Endothelial cell of umbilical vein (primary cell): ENCODE data around the gene PLXNA4.

Source experiments
- CTCF ChIP-seq, 2 donors: IDR thresholded peaks; 1 replicate in 1 of 2; 2 replicates in 1 of 2; pipeline ENCODE4 v1.5.1; 2011; ENCODE audit warnings: low read length in 2 of 2, mild to moderate bottlenecking in 2 of 2, moderate library complexity in 2 of 2, control low read depth in 1 of 2, inconsistent platforms in 1 of 2, low read depth in 1 of 2; ENCODE audit not compliant: insufficient read depth in 1 of 2; ENCODE audit errors: extremely low read depth in 1 of 2
- EZH2 ChIP-seq: IDR thresholded peaks from 2 replicates; pipeline ENCODE4 v1.6.1; 2012; ENCODE audit warnings: borderline replicate concordance, low read depth, mild to moderate bottlenecking, moderate library complexity, low read length, inconsistent platforms; ENCODE audit not compliant: severe bottlenecking
- FOS ChIP-seq: IDR thresholded peaks from 2 replicates; pipeline ENCODE4 v1.6.1; 2011; ENCODE audit warnings: mild to moderate bottlenecking, low read length, moderate library complexity, borderline replicate concordance; ENCODE audit not compliant: insufficient read depth
- JUN ChIP-seq: IDR thresholded peaks from 2 replicates; pipeline ENCODE4 v1.6.1; 2011; ENCODE audit warnings: borderline replicate concordance, low read depth; ENCODE audit not compliant: insufficient read length, insufficient read depth
- MYC ChIP-seq: IDR thresholded peaks from one replicate; pipeline ENCODE4 v1.6.1; 2011; ENCODE audit warnings: mild to moderate bottlenecking, low read depth, low read length
- POLR2A ChIP-seq: IDR thresholded peaks from 2 replicates; pipeline ENCODE4 v1.6.1; 2012; ENCODE audit warnings: low read depth, mild to moderate bottlenecking, control low read depth, low read length
- POLR2AphosphoS5 ChIP-seq: IDR thresholded peaks from 2 replicates; pipeline ENCODE4 v1.6.1; 2012; ENCODE audit warnings: low read depth, mild to moderate bottlenecking, control low read depth, low read length, moderate library complexity; ENCODE audit not compliant: insufficient read depth
- TF ChIP-seq, protein P1 (sequence below): IDR thresholded peaks from 2 replicates; pipeline ENCODE4 v1.6.1; 2011; ENCODE audit not compliant: insufficient read depth, insufficient read length

GRCh38 chr7:132333301-132333700, 243.0 kb downstream of the PLXNA4 start:
- TF ChIP-seq CTCF (IDR thresholded peaks at IDR 0.05; ENCODE audit: extremely low read depth in 1 of 2, insufficient read depth in 1 of 2, low read depth in 1 of 2, low read length in 2 of 2) = no peak
- no peak for TF ChIP-seq POLR2AphosphoS5
- TF ChIP-seq, protein P1, sequence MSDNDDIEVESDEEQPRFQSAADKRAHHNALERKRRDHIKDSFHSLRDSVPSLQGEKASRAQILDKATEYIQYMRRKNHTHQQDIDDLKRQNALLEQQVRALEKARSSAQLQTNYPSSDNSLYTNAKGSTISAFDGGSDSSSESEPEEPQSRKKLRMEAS = no peak
- no peak for TF ChIP-seq POLR2A
- TF ChIP-seq EZH2 = no peak
- no peak for TF ChIP-seq JUN
- TF ChIP-seq MYC = no peak
- TF ChIP-seq FOS = no peak
